HEK293 (cell line): ENCODE measurements around the gene NOP9.

Experiments used
- CTCF ChIA-PET: fragments of 350-600 bp; formaldehyde crosslinking; extraction: SDS; loops from one replicate; lab custom pipeline; 2021; ENCODE audit warnings: antibody characterized with exemption; lab: Yijun Ruan, JAX
- POLR2A ChIA-PET: fragments of 300-600 bp; formaldehyde crosslinking; extraction: SDS; loops from one replicate; lab custom pipeline; 2020; ENCODE audit warnings: antibody characterized with exemption, inconsistent platforms; lab: Yijun Ruan, JAX
- H3K27ac ChIP-seq: fragments of 200-500 bp; sonication (Bioruptor generic); 2 replicates; pipeline ENCODE4 v1.5.1; 2014; ENCODE audit warnings: low read depth, low read length, control low read depth, inconsistent platforms; ENCODE audit errors: extremely low read depth
- H3K36me3 ChIP-seq, 2 experiments: fragments of 200-500 bp in 1 of 2; sonication (Bioruptor generic) in 1 of 2; 1 replicate in 1 of 2; 2 replicates in 1 of 2; pipeline ENCODE4 v1.5.1; 2014 to 2017; ENCODE audit warnings: inconsistent platforms in 2 of 2, low read length in 2 of 2; ENCODE audit not compliant: control insufficient read depth in 2 of 2, insufficient read depth in 1 of 2
- H3K4me1 ChIP-seq: fragments of 200-500 bp; sonication (Bioruptor generic); 2 replicates; pipeline ENCODE4 v1.5.1; 2014; ENCODE audit warnings: mild to moderate bottlenecking, low read length, inconsistent platforms; ENCODE audit not compliant: control insufficient read depth, insufficient read depth
- H3K4me3 ChIP-seq: 2 replicates; pipeline ENCODE4 v1.5.1; 2011; ENCODE audit warnings: low read depth, mild to moderate bottlenecking, control low read depth, low read length, moderate library complexity
- H3K9me3 ChIP-seq: fragments of 200-500 bp; sonication (Bioruptor generic); 2 replicates; pipeline ENCODE4 v1.5.1; 2014; ENCODE audit warnings: low read depth, low read length, inconsistent platforms; ENCODE audit not compliant: control insufficient read depth, insufficient read depth
- GLI2 ChIP-seq: fragments of 450-650 bp; formaldehyde crosslinking; IDR thresholded peaks from 2 replicates; pipeline ENCODE4; 2017; ENCODE audit warnings: missing biosample characterization, missing genetic modification characterization, low read depth, borderline replicate concordance
- IKZF3 ChIP-seq: fragments of 450-650 bp; IDR thresholded peaks from 2 replicates; pipeline ENCODE4 v1.5.0; 2018; ENCODE audit warnings: missing biosample characterization, mild to moderate bottlenecking, missing genetic modification characterization, moderate library complexity
- OSR2 ChIP-seq: fragments of 450-650 bp; formaldehyde crosslinking; IDR thresholded peaks from 2 replicates; pipeline ENCODE4 v1.5.1; 2016; ENCODE audit warnings: missing biosample characterization, missing genetic modification characterization
- ZNF175 ChIP-seq: fragments of 450-650 bp; formaldehyde crosslinking; IDR thresholded peaks from 2 replicates; pipeline ENCODE4 v1.5.1; 2016; ENCODE audit warnings: missing biosample characterization, missing genetic modification characterization
- ZNF37A ChIP-seq: fragments of 450-650 bp; IDR thresholded peaks from 2 replicates; pipeline ENCODE4 v1.5.1; 2018; ENCODE audit warnings: missing biosample characterization, missing genetic modification characterization
- ZNF654 ChIP-seq: fragments of 450-650 bp; formaldehyde crosslinking; IDR thresholded peaks from 2 replicates; pipeline ENCODE4 v1.5.1; 2016; ENCODE audit warnings: low read depth, missing biosample characterization, missing genetic modification characterization
- ZNF776 ChIP-seq: fragments of 450-650 bp; formaldehyde crosslinking; IDR thresholded peaks from 2 replicates; pipeline ENCODE4 v1.5.0; 2017; ENCODE audit warnings: missing biosample characterization, missing genetic modification characterization, borderline replicate concordance
- TF ChIP-seq, protein P1 (sequence below): fragments of 450-650 bp; formaldehyde crosslinking; IDR thresholded peaks from 2 replicates; pipeline ENCODE4 v1.5.1; 2016; ENCODE audit warnings: missing biosample characterization, missing genetic modification characterization
- TF ChIP-seq, protein P2 (sequence below): fragments of 450-650 bp; formaldehyde crosslinking; IDR thresholded peaks from 2 replicates; pipeline ENCODE4 v1.5.1; 2016; ENCODE audit warnings: missing biosample characterization, missing genetic modification characterization, borderline replicate concordance
- TF ChIP-seq, protein P3 (sequence below): fragments of 450-650 bp; formaldehyde crosslinking; IDR thresholded peaks from 2 replicates; pipeline ENCODE4 v1.5.1; 2017; ENCODE audit warnings: missing biosample characterization, missing genetic modification characterization
- TF ChIP-seq, protein P4 (sequence below): fragments of 450-650 bp; formaldehyde crosslinking; IDR thresholded peaks from 2 replicates; pipeline ENCODE4 v1.5.1; 2016; ENCODE audit warnings: missing biosample characterization, missing genetic modification characterization
- TF ChIP-seq, protein P5 (sequence below): fragments of 450-650 bp; formaldehyde crosslinking; IDR thresholded peaks from 2 replicates; pipeline ENCODE4 v1.5.1; 2016; ENCODE audit warnings: missing biosample characterization, missing genetic modification characterization

The NOP9 gene

DNA sequence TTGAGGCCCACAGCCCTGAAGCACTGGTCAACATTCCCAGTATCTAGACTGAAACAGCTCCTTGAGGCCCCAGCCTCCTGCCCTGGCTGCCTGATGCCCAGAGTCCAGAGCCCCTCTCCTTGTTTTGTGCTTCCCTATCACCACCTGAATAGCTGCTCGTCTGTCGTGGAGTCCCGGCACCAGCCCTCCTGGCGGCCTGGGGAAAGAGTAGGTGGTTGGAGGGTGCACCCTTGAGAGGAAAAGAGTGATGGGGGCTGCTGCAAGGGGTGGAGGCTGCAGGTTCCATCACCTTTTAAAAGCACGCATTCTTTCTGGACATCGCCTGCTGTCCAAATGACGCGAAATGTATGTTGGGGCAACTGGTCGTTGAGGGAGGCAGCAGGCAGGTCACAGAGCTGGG, 31.4 kb upstream of the NOP9 start:
- TF ChIP-seq OSR2 (tag by site-specific recombination) = no peak
- TF ChIP-seq ZNF175 (tag by site-specific recombination) = no peak
- TF ChIP-seq, protein P1, sequence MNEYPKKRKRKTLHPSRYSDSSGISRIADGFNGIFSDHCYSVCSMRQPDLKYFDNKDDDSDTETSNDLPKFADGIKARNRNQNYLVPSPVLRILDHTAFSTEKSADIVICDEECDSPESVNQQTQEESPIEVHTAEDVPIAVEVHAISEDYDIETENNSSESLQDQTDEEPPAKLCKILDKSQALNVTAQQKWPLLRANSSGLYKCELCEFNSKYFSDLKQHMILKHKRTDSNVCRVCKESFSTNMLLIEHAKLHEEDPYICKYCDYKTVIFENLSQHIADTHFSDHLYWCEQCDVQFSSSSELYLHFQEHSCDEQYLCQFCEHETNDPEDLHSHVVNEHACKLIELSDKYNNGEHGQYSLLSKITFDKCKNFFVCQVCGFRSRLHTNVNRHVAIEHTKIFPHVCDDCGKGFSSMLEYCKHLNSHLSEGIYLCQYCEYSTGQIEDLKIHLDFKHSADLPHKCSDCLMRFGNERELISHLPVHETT (tag by site-specific recombination) = no peak
- no peak for TF ChIP-seq ZNF776 (tag by site-specific recombination)
- TF ChIP-seq, protein P2, sequence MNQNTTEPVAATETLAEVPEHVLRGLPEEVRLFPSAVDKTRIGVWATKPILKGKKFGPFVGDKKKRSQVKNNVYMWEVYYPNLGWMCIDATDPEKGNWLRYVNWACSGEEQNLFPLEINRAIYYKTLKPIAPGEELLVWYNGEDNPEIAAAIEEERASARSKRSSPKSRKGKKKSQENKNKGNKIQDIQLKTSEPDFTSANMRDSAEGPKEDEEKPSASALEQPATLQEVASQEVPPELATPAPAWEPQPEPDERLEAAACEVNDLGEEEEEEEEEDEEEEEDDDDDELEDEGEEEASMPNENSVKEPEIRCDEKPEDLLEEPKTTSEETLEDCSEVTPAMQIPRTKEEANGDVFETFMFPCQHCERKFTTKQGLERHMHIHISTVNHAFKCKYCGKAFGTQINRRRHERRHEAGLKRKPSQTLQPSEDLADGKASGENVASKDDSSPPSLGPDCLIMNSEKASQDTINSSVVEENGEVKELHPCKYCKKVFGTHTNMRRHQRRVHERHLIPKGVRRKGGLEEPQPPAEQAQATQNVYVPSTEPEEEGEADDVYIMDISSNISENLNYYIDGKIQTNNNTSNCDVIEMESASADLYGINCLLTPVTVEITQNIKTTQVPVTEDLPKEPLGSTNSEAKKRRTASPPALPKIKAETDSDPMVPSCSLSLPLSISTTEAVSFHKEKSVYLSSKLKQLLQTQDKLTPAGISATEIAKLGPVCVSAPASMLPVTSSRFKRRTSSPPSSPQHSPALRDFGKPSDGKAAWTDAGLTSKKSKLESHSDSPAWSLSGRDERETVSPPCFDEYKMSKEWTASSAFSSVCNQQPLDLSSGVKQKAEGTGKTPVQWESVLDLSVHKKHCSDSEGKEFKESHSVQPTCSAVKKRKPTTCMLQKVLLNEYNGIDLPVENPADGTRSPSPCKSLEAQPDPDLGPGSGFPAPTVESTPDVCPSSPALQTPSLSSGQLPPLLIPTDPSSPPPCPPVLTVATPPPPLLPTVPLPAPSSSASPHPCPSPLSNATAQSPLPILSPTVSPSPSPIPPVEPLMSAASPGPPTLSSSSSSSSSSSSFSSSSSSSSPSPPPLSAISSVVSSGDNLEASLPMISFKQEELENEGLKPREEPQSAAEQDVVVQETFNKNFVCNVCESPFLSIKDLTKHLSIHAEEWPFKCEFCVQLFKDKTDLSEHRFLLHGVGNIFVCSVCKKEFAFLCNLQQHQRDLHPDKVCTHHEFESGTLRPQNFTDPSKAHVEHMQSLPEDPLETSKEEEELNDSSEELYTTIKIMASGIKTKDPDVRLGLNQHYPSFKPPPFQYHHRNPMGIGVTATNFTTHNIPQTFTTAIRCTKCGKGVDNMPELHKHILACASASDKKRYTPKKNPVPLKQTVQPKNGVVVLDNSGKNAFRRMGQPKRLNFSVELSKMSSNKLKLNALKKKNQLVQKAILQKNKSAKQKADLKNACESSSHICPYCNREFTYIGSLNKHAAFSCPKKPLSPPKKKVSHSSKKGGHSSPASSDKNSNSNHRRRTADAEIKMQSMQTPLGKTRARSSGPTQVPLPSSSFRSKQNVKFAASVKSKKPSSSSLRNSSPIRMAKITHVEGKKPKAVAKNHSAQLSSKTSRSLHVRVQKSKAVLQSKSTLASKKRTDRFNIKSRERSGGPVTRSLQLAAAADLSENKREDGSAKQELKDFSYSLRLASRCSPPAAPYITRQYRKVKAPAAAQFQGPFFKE = no peak
- TF ChIP-seq, protein P3, sequence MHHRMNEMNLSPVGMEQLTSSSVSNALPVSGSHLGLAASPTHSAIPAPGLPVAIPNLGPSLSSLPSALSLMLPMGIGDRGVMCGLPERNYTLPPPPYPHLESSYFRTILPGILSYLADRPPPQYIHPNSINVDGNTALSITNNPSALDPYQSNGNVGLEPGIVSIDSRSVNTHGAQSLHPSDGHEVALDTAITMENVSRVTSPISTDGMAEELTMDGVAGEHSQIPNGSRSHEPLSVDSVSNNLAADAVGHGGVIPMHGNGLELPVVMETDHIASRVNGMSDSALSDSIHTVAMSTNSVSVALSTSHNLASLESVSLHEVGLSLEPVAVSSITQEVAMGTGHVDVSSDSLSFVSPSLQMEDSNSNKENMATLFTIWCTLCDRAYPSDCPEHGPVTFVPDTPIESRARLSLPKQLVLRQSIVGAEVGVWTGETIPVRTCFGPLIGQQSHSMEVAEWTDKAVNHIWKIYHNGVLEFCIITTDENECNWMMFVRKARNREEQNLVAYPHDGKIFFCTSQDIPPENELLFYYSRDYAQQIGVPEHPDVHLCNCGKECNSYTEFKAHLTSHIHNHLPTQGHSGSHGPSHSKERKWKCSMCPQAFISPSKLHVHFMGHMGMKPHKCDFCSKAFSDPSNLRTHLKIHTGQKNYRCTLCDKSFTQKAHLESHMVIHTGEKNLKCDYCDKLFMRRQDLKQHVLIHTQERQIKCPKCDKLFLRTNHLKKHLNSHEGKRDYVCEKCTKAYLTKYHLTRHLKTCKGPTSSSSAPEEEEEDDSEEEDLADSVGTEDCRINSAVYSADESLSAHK (tag by site-specific recombination) = no peak
- no peak for TF ChIP-seq ZNF37A (tag by site-specific recombination)
- no peak for TF ChIP-seq GLI2 (tag by site-specific recombination)
- TF ChIP-seq, protein P4, sequence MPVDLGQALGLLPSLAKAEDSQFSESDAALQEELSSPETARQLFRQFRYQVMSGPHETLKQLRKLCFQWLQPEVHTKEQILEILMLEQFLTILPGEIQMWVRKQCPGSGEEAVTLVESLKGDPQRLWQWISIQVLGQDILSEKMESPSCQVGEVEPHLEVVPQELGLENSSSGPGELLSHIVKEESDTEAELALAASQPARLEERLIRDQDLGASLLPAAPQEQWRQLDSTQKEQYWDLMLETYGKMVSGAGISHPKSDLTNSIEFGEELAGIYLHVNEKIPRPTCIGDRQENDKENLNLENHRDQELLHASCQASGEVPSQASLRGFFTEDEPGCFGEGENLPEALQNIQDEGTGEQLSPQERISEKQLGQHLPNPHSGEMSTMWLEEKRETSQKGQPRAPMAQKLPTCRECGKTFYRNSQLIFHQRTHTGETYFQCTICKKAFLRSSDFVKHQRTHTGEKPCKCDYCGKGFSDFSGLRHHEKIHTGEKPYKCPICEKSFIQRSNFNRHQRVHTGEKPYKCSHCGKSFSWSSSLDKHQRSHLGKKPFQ (tag by site-specific recombination) = no peak
- TF ChIP-seq, protein P5, sequence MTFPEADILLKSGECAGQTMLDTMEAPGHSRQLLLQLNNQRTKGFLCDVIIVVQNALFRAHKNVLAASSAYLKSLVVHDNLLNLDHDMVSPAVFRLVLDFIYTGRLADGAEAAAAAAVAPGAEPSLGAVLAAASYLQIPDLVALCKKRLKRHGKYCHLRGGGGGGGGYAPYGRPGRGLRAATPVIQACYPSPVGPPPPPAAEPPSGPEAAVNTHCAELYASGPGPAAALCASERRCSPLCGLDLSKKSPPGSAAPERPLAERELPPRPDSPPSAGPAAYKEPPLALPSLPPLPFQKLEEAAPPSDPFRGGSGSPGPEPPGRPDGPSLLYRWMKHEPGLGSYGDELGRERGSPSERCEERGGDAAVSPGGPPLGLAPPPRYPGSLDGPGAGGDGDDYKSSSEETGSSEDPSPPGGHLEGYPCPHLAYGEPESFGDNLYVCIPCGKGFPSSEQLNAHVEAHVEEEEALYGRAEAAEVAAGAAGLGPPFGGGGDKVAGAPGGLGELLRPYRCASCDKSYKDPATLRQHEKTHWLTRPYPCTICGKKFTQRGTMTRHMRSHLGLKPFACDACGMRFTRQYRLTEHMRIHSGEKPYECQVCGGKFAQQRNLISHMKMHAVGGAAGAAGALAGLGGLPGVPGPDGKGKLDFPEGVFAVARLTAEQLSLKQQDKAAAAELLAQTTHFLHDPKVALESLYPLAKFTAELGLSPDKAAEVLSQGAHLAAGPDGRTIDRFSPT (tag by site-specific recombination) = no peak
- no peak for TF ChIP-seq IKZF3 (tag by site-specific recombination)
- TF ChIP-seq ZNF654 (tag by site-specific recombination) = no peak
- TF ChIP-seq, all 188 proteins: peak for 0
- peaks cover 0 to 39% of the 10 kb centered on the region in 2 experiments; a peak in 1 of 3 replicates for H3K36me3 ChIP-seq
- ChIA-PET POLR2A (no interaction called here), CTCF (interaction anchor here (0.9 kb wide), 1 partner anchor 29 kb away, joined by 3 read pairs; no protein-coding TSS in a partner anchor)
- peaks cover 3% of the 10 kb centered on the region; the same call in 1 of the 2 replicates for H3K4me1 ChIP-seq
- H3K4me3 ChIP-seq = no peak overlapping the region
- no peaks in the 10 kb centered on the region for H3K9me3 ChIP-seq
- no peak overlapping the region for H3K27ac ChIP-seq
